ENCODE data around the gene CDH9.

The CDH9 gene, protein sequence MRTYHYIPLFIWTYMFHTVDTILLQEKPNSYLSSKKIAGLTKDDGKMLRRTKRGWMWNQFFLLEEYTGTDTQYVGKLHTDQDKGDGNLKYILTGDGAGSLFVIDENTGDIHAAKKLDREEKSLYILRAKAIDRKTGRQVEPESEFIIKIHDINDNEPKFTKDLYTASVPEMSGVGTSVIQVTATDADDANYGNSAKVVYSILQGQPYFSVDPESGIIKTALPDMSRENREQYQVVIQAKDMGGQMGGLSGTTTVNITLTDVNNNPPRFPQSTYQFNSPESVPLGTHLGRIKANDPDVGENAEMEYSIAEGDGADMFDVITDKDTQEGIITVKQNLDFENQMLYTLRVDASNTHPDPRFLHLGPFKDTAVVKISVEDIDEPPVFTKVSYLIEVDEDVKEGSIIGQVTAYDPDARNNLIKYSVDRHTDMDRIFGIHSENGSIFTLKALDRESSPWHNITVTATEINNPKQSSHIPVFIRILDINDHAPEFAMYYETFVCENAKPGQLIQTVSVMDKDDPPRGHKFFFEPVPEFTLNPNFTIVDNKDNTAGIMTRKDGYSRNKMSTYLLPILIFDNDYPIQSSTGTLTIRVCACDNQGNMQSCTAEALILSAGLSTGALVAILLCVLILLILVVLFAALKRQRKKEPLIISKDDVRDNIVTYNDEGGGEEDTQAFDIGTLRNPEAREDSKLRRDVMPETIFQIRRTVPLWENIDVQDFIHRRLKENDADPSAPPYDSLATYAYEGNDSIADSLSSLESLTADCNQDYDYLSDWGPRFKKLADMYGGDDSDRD

DNA sequence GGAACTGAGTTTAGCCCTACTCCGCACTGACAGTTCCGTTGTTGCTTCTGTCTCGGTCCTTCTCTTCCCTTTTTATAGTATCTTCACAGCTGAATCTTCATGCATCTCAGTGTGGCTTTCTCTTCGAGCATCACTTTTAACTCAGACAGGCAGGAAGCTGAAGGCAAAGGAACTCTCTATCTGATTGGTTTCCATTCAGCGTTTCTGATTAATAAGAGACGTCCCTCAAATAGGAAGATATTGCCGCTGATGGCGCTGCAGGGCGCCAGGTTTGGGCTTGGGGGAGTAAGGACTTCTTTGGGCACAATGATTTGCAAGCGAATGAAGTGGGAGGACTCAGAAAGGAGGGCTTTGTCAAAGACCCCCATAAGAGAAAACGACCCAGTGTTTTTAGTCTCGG, at the start of gene CDH9:
CDH9 (minus strand) TSS at position 111 of the 400 bp plus-strand sequence. CDS start 50,253 bp downstream, outside the sequence.
- DNase-seq, result no peak

DNA sequence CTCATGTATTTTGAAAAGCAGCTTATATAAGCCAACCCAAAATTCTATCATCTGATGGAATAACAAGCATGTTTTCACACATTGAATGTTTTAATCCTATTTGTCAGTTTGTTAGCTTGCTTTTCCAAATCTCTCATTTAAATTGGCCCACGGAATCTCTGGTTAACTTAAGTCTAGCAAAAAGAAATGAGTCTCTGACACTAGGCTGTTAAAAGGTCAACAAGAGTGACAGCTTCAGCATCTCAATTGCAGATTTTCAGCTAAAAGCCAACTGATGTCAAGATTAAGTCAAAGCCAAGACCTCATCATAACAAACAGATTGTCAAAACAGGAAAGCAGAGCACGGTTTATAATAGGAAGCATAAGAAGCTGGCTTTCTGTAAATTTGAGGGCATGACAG, 49.4 kb upstream of the CDH9 start:
- no peak for DNase-seq

DNA sequence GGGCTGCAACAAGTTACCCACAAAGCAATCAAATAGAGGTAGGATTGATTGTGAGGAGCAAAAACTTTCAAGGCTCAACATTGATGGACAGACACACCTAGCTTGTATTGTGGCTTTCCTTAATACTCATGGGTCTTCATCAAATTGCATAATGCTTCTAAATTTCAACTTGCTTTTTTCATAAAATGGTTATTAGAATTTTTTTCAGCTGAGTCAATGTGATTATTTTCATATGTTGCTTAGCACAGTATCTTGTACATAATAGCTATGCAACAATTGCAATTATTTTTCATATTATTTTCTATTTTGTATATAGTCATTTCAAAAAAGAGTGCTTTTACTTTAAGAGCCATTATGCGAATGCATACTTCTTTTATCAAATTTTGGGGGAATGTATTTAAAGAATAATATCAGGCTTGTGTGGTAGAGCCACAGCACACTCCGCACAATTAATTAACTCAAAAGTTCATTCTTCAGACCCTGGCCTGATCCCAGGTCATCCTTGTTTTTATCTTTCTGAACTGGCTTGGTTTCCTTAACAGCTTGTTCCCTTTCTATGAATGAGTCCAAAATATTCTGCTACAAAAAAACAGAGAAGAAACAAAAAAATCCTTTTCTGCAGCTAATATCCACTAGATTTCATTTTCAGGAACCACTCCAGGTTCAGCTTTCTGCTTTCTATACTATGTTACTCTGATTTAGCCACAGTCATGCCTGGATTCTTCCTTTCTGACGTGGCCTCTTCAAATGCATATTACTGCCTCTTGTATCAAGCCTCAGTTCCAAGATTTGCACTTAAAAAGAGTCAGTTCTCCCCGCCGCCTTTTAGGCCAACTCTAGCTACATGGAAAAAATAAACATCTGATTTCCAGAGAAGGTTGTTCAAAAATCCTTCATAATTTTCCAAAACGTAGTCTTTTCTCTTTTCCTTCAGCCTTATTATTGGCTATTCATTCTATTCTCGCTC, 45.3 kb upstream of the CDH9 start:
- DNase-seq, result no peak

DNA sequence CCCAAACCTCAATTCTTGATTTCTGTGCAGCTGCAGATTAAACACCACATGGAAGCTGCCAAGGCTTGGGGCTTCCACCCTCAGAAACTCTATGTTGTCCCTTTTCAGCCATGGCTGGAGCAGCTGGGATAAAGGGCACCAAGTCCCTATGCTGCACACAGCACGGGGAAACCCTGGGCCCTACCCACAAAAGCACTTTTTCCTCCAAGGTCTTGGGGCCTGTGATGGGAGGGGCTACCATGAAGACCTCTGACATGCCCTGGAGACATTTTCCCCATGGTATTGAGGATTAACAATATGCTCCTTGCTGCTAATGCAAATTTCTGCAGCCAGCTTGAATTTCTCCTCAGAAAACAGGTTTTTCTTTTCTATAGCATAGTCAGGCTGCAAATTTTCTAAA, 41.8 kb upstream of the CDH9 start:
- no peak for DNase-seq

DNA sequence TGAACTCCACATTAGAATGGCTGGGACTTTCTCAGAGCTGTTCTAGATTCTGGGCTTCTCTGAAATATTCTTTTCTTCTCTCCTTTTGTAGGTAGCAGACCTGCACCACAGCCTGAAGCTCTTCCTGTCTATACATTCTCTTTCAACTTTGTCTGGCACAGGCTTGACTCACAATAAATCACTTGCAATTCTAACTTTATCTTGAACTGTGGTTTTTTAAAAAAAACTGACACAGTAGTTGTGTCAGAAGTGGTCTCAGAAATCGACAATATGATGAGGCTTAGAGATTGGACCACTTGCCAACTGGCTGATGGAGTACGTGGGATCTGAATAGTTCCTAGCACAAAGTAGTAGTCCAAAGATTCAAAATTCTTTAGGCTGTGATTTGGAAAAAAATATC, 24.1 kb upstream of the CDH9 start:
- no peak for DNase-seq

DNA sequence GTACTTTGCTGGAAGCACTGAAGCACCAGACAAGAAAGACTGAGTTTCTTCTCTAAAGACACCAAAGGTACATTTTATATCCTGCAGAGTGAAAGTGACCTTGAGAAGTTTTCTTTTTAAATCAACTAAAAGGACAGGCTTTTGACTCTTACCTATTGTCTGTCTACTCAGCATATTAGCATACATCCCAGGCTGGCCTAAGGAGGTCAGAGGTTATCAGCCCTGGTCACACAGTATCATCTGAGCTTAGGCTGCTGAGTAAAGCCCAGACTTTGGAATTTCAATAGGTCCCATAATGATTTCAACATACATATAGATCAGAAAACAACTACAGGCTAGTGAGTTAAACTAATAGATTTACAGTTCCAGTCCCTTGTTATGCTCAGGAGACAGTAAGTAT, 10.1 kb upstream of the CDH9 start:
- DNase-seq, result no peak

DNA sequence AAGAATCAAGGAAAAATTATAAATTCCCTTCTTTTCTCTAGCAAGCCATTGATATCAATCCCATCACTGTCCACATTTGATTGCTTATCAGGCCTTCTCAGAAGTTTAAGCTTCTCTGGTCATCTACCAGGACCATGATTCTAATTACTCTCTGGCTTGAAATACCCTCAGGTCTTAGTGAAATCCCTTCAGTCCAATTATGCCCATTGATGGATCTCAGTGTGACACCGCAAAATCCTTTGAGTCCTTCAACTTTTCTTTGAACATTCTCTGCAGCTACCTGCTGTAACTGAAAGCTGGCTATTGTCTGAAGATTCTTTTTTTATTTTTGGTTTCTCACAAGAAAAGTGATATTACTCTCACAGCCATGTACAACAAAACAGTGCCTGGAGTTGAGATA, 3.0 kb upstream of the CDH9 start:
- no peak for DNase-seq

DNA sequence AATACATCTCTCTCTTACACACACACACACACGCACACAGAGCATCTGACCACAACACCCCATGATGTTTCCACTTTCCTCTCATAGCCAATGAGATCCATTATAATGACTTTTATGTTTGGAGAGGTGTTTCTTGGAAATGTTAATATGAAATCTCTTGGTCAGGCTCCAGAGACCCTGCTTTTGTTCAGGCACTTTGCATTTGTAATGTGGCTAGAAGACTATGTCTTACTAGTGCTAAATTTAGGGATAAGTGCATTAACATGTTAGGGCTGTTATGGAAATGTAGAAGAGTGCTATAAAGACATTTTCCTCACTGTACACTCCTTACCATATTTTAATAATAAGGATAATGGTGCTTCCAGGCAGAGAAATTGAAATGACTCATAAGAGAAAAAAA, 3.8 kb downstream of the CDH9 start:
- DNase-seq, result no peak

DNA sequence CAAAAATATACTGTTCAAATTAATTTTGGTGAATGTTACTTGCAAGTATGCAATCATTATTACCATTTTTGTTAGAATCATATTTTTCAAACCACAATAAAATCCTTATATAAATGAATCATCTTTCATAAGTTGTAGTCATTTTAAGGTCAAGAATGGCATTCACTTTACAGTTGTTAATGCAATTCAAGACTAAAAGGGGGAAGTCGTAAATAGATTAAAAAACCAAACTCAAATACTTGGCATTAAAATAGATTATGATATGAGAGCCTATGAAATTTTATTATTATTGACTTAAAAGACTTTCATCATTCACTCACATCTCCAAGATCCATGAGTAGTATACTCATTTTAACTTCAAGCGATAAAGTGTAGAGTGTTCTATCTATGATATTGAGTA, 11.6 kb downstream of the CDH9 start:
- DNase-seq, result no peak

DNA sequence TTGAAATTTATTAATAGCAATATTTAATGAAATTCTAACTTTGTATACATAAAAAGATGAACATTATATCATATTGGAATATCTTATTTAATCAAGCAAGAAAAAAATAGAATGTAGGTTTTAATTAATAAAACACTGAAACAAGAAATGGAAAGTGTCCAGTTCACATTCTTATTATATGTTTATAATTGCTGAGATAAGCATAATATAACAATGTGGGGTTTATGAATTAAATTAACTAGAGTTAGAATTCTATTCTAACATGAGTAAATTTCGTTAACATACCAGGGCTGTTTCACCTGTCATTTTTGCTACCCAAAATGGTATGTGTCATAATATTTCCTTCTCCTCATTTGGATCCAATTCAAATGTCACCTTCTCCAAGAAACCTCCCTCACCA, 12.3 kb downstream of the CDH9 start:
- no peak for DNase-seq

DNA sequence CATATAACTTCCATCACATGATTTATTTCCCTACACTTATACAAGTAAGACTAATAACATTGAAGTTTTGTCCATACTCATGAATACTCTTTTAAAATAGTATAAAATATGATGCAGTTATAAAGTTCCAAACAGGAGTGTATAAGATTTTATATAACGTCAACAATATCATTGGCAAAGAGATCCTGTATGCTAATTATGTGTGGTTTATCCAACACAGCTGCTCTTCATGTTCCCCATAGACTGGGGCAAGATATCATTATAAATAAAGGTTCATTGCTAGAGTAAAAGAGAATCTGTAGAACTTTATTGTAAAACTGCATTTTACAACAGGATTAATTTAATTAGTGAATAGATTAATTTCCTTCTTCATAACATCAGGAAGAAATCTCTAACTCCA, 16.9 kb downstream of the CDH9 start:
- DNase-seq, result no peak

DNA sequence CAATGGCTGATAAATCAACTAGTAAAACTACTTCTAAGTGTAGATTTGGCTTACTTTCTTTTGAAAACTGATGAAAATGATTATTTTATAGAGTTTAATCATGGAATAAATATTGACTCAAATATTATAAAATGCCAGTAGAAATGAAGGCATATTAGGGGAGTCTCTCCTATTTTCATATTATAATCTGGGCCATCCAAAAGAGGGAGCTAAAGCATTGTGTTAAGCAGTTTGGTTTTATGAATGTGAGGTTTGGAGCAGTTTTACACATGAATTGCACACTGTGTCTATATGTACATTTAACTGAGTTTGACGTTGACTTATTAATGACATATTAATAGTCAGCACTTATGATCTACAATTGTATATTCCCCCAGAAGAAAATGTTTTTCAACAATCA, 17.4 kb downstream of the CDH9 start:
- DNase-seq, result no peak

DNA sequence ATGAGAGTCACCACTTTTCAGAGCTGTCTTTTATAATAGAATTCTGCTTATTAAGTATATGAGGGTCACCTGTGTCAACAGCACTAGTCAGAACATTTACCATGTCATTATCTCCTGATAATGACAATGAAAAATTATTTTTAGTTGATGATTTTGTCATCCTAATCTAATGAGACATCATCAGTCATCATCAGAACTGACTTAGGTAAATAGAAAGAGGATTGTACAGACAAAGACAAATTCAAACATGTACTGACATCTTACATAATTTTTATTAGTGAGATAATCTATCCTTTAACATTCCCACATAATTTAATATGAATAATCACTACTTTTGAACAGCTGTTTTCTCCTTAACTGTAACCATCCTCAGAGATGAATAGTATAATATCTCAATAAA, 22.6 kb downstream of the CDH9 start:
- no peak for DNase-seq

DNA sequence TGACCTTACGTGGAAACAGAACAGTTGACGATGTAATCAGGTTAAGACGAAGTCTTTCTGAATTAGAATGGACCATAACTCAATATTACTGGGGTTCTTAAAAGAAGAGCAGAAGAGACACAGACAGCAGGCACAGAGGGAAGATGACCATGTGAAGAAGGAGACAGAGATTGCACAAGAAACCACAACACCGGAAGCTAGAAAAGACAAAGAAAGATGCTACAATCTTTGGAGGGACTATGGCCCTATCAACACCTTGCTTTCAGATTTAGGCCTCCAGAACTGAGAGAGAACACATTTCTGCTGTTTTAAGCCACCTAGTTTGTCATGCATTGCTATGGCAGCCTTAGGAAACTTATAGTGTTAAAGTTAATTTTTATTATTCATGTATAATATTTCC, 27.1 kb downstream of the CDH9 start:
- DNase-seq, result no peak

DNA sequence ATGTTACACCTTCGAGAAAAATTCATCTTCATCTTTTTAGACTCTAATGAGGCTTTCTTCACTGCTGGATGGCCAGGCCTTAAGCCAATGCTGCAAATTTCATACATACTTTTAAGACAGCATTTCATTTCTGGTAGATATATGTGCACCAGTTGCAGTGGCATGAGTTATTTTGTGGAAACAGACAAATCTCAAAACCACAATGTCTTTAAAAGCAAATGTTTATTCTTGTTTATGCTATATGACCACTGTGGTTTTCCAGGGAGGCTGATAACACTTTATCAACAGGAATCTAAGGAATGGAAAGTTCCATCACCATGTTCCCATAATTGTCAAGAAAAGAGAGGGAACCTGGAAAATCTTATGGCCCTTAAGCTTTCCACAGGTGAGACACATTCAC, 27.7 kb downstream of the CDH9 start:
- DNase-seq, result no peak

DNA sequence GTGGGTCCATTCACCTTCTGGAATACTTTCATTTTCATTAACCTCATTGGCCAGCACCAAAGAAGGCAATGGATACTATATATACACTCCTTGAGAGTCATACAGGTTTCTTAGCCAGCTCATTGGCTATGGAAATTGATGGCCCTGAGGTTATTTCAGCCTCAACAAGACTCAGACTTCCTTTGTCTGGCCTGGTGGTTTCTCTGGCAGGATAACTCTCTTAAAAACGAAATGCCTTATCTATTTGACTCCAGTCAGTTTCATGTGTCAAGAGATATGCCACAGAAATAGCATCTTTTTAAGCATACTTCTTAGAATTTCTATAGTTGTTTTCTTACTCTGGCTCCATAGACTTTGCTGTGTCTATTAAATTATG, 28.9 kb downstream of the CDH9 start:
- no peak for DNase-seq

DNA sequence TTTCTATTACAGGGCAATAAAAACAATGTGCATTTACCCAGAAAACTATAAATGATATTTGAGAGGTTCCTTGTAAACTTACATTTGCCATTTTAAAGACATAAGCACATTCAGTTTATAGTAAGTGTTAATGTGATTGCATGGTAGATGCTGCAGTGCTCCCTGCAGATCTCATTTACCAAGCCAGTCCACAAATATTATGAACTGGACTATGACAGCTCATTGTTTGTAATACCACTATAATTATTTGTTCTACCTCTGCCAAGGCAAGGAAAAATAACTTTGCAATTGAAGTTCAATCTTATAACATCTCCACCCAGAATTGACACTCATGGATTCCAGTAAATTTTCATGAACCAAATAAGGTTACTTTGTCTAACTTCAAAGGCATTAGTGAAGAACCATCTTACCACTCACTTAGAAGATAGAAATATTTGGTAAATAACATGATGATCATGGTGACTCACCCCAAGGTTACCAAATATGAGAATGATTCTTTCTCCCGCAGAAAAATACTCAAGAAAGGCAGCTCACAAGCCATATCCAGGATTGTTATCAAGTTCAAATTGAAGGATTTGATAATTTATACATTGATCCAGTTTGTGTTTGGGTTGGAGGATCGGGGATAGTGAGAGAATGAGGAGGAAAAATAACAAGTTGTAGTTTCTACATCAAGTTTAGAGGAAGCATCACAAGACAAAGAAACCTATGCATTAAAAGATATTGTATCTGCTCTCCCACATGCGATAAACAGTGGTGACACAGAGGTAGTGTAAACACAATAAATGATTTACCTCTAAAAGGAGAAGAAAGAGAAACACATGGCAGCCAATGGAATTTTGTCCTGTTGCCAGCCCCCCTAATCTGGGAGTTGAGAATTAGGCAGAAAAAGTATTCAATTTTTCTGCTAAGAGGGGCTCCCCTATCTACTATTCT, 29.5 kb downstream of the CDH9 start:
- no peak for DNase-seq

DNA sequence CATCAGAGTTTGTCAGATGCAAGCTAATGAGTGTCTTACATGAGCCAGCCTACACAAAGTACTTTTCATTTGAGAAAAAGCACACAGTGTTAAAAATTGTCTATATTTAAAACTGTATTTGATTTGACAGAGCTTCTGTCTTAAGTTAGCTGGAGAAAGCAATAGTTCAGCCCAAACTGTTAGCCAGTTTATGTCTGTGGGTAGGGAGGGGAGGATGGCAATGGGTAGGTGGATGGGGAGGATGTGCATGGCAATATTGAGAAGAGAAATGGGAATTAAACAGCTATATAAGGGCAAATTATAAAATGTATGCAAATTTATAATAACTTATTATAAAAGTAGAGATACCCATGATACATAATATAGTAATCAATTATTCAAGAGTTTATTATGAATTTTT, 31.3 kb downstream of the CDH9 start:
- no peak for DNase-seq

DNA sequence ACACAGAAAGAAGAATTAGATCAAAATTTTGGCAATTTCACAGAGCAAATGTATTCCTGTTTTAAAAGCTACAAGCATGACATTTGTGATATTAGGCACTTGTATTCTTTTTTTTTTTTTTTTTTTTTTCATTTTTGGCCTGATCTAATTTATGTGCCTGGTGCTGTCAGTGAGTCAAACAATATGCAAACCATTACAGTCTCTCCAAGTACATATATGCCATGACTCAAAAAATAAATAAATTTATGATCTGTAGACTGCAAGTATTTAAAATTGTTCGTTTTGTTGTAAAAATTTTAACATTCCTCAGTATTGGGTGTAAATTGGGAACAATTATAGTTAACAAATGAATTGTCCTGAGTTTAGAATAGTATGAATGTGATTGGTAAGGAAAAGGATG, 51.4 kb downstream of the CDH9 start:
- no peak for DNase-seq

DNA sequence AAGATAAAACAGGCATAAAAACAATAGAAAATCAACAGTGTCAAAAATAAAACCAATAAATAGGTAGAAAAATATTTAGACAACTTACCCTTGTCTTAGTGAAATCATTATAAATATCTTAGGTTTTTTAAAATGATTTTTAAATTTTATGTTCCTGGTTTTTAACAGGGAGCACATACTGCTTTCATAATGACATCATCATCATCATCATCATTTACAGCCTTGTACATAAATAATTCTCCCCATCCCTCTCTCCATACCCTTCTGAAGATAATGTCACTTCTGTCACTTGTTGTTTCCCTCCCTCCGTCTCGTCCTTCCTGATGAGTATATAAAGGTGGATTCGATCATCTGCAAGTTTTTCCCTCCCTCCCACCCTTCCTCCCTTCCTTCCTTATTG, 56.6 kb downstream of the CDH9 start:
- DNase-seq, result no peak

DNA sequence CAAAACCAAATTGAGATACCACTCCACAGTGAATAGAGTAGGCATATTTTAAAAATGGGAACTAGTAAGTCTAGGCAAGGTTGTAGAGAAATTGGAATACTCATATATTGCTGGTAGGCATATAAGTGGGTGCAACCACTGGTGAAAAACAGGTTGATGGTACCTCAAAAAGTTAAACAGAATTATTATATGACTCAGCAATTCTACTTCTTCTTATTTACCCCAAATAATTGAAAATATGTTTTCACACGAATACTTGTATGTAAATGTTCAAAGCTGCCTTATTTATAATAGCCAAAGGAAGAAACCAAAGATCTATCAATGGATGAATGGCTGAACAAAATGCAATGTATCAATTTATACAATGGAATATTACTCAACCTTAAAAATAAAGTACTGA, 79.1 kb downstream of the CDH9 start:
- no peak for DNase-seq

DNA sequence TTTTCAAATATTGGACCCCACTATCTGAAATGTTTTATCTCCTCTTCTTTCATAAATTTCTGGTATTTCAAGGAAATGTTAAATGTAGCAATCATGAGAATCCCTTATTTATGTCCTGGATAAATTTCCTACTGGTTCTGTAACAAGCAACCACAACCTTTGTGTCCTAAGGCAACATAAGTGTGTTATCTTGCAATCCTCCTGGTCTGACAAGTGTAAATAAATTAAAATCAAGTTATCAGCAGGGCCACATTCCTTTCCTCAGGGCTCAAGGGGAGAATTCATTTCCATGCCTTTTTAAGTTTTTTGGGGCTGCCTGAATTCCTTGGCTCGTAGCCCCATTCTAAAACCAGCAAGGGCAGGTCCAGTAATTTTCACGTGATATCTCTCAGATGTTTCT, 83.2 kb downstream of the CDH9 start:
- DNase-seq, result no peak

Data from suppressor macrophage treated with lipopolysaccharide for 4 hours (primary cell).